HuH-7.5 (cell line): ENCODE results near the gene SCYGR1.
"Not testable (repeated sequence)": the region's sequence is repeated elsewhere in the genome, so short reads cannot be mapped to it uniquely, and the experiment has no call there.

Experiments used
- DNase-seq: peaks from one replicate; pipeline ENCODE4 v3.0.0; 2011; ENCODE audit warnings: low spot score

Gene SCYGR1

GRCh38 chr2:227370791-227371312 is 16.9 kb downstream of the SCYGR1 start:
- no peak for DNase-seq

- DNase-seq = no peak
These were observed 17.7 kb downstream of the SCYGR1 start for GRCh38 chr2:227370092-227370491.

- no peak for DNase-seq
These were observed 19.2 kb downstream of the SCYGR1 start for GRCh38 chr2:227368574-227368973.

GRCh38 chr2:227367427-227367795 is 20.3 kb downstream of the SCYGR1 start:
- DNase-seq = no peak

DNA sequence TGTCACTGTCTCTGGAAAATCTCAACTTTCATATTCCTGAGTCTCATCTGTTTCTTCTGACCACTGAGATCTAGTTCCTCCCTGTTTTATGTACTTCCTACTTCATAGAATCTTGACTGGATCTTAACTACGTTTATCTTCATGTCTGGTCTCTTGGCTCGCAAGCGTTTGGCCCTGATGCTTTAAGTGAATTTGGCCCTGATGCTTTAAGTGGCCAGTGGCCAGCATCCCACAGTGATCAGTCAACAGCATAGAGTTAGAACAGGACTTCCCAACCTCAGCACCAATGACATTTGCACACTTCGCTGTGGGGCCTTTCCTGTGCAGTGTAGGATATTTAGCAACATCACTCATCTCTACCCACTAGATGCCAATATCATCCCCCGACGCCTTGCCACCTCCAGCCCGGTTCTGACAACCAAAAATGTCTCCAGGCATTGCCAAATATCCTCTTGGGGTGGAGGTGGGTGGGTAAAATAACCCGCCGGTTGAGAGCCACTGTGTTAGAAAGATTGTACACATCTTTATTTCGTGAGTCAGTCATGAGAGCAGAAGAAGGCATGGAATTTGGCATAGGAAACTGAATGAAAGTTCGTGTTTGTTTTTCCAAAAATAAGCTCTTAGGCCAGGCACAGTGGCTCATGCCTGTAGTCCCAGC is 20.9 kb downstream of the SCYGR1 start:
- DNase-seq = no peak

DNA sequence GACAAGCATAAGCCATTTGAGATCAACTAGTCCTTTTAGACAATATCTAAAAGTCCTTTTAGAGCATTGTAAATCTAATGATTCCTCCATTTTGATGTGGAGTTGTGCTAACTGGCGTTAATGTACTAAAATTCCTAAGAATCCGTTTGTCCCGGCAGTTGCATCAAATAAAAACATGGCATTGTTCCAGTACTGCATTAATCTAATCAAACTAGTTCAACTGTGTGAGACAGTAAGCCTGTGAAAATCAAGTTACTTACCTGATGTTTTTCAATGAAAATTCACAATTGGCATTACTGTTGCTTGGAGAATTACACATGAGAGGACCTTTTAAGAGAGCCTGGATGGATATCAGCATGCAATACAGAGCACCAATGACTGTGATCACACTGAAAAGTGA is 21.9 kb downstream of the SCYGR1 start:
- DNase-seq = no peak

- DNase-seq = not testable (repeated sequence)
These were observed 23.0 kb downstream of the SCYGR1 start for GRCh38 chr2:227364585-227365263.

GRCh38 chr2:227363756-227364155 is 24.0 kb downstream of the SCYGR1 start:
- no peak for DNase-seq

DNA sequence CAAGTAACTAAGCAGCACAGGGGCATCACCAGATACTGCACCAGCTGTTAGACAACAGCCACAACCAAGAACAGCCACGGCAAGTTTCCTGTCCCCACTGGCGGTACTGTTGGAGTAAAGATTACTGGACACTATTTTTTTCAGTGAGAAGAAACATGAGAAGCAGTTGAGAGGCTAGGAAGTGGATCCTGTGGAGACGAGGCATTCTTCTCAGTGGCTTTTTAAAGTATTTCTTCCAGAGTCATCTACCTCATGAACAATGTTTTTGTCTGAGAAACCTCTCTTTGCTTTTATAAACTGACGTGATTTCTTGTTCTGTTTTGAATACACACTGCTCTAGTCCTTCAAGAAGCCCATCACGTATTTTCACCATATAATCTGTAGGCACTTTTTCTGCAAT is 27.4 kb downstream of the SCYGR1 start:
- DNase-seq = no peak

- DNase-seq = no peak
These were observed 36.1 kb downstream of the SCYGR1 start for GRCh38 chr2:227351639-227352038.

GRCh38 chr2:227349989-227350612 is 37.6 kb downstream of the SCYGR1 start:
- DNase-seq = no peak

DNA sequence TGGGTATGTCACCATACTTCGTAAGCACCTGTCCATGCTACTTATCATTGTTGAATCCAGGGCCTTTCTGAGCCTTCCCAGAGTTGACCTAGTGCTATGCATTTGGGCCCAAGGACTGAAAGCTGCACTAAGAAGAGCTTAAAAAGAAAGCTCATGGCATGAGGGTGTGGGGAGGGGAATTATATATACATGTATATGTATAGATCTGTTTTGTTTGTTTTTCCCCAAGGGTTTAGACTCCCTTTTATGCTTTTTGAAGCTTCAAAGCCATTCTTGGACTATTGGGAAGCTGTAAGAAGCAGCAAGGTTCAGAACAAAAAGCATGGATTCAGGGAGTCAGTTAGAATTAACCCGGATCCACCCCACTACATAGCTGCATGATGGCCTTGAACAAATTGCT is 39.4 kb downstream of the SCYGR1 start:
- DNase-seq = no peak

- no peak for DNase-seq
These were observed 40.6 kb downstream of the SCYGR1 start for GRCh38 chr2:227347117-227347516.

DNA sequence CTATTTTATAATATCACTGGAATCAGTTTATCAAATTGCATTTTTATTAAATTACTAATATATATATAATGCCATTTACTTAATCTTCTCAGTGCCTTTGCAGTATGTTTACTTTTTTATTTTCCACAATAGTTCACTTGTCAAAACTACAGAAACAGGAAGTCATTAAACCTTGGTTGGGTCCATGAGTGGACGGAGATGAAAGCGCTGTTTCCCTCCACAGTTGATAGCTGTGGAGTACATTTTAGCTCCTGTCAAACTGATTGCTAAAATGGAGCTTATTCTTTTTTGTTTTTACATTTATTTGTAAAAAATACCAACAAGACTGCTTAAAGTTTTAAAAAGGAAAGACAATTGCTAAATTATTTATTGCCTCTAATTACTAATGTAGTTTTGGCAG is 43.5 kb downstream of the SCYGR1 start:
- no peak for DNase-seq

- no peak for DNase-seq
These were observed 46.2 kb downstream of the SCYGR1 start for GRCh38 chr2:227341553-227341952.

DNA sequence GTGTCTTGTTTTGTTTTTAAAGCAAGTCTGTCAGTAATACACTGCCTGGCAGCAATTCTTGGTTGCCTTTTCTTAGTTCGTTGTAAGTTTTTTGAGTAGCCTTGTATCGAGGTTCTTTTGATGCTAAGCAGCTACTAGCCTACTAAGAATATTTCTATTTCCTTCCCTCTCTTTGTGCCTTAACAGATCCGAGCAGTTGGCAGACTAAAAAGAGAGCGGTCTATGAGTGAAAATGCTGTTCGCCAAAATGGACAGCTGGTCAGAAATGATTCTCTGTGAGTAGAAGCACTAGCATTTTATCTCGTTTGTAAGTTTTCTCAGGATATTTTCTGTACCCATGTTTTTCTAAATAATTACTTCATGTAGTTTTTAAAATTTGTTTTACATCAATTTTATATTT is 47.6 kb downstream of the SCYGR1 start:
- no peak for DNase-seq

GRCh38 chr2:227339098-227339599 is 48.6 kb downstream of the SCYGR1 start:
- no peak for DNase-seq
